K562 (cell line): Measurements from ENCODE around the gene TMEM88. TPM values are rescaled to one million over a fixed set of nuclear protein-coding genes. Genes with fewer than 3 reads are reported as not detected.

ENCODE experiments used
- ATF7 ChIP-seq: fragments of 450-650 bp; IDR thresholded peaks from 2 replicates; pipeline ENCODE4 v1.7.1; 2014; ENCODE audit warnings: mild to moderate bottlenecking, moderate library complexity
- CBFB ChIP-seq: sonication (generic); formaldehyde crosslinking; IDR thresholded peaks from 2 replicates; pipeline ENCODE4 v1.4.0; 2020; ENCODE audit warnings: mild to moderate bottlenecking, missing genetic modification reagents
- CXXC5 ChIP-seq: fragments of 250-450 bp; sonication (Bioruptor Pico); IDR thresholded peaks from 2 replicates; pipeline ENCODE4 v1.8.0; 2022; ENCODE audit warnings: inconsistent platforms, mild to moderate bottlenecking, moderate library complexity
- FOSL1 ChIP-seq: fragments of 200-800 bp; sonication (Bioruptor generic); conservative IDR thresholded peaks from 2 replicates; pipeline ENCODE4 v1.6.1; 2016; ENCODE audit warnings: missing genetic modification characterization, missing compliant biosample characterization
- GATA2 ChIP-seq: sonication (generic); formaldehyde crosslinking; IDR thresholded peaks from 2 replicates; pipeline ENCODE4 v1.4.0; 2020; ENCODE audit warnings: mild to moderate bottlenecking, missing genetic modification reagents
- KAT2B ChIP-seq: IDR thresholded peaks from one replicate; pipeline ENCODE4 v1.6.1; 2012; ENCODE audit warnings: low read depth, mild to moderate bottlenecking, control low read depth, inconsistent platforms, low read length, moderate library complexity
- MAZ ChIP-seq, 2 experiments: fragments of 450-650 bp in 1 of 2; sonication (generic) in 1 of 2; formaldehyde crosslinking; IDR thresholded peaks in 1 of 2; conservative IDR thresholded peaks in 1 of 2; 2 replicates each; pipeline versions ENCODE4 v1.4.0 to v1.5.0; 2020; ENCODE audit warnings: mild to moderate bottlenecking in 1 of 2, missing genetic modification reagents in 1 of 2
- MEIS2 ChIP-seq: fragments of 450-650 bp; IDR thresholded peaks from 2 replicates; pipeline ENCODE4 v1.6.1; 2014; ENCODE audit warnings: mild to moderate bottlenecking; ENCODE audit not compliant: partially characterized antibody
- MTA3 ChIP-seq: fragments of 450-650 bp; formaldehyde crosslinking; IDR thresholded peaks from 2 replicates; pipeline ENCODE4 v1.6.1; 2017; ENCODE audit warnings: mild to moderate bottlenecking, borderline replicate concordance
- MYC ChIP-seq, 2 experiments: fragments of 250-450 bp in 1 of 2; sonication (Bioruptor Pico) in 1 of 2; IDR thresholded peaks; 2 replicates each; pipeline versions ENCODE4 v1.5.1 to v1.6.1; 2012 to 2021; ENCODE audit warnings: low read depth in 2 of 2, borderline replicate concordance in 1 of 2, improper control_type of control experiment in 1 of 2, low read length in 1 of 2, mild to moderate bottlenecking in 1 of 2, moderate library complexity in 1 of 2
- NRF1 ChIP-seq, 2 experiments: fragments of 450-650 bp; IDR thresholded peaks in 1 of 2; conservative IDR thresholded peaks in 1 of 2; 2 replicates each; pipeline ENCODE4 v1.6.1; 2014; ENCODE audit warnings: mild to moderate bottlenecking in 2 of 2
- PBX2 ChIP-seq, 2 experiments: IDR thresholded peaks in 1 of 2; conservative IDR thresholded peaks in 1 of 2; 2 replicates each; pipeline ENCODE4 v1.6.1; 2016; ENCODE audit warnings: low read depth in 2 of 2, mild to moderate bottlenecking in 1 of 2, missing compliant biosample characterization in 1 of 2, missing genetic modification characterization in 1 of 2, moderate library complexity in 1 of 2
- PHF8 ChIP-seq: fragments of 200-600 bp; sonication (generic); IDR thresholded peaks from 2 replicates; pipeline ENCODE4 v1.6.1; 2012; ENCODE audit warnings: mixed run types, mild to moderate bottlenecking, inconsistent platforms, low read length, moderate library complexity, borderline replicate concordance
- PKNOX1 ChIP-seq: fragments of 450-650 bp; IDR thresholded peaks from 2 replicates; pipeline ENCODE4 v1.6.1; 2016
- POLR2AphosphoS5 ChIP-seq: IDR thresholded peaks from 2 replicates; pipeline ENCODE4 v1.6.1; 2011; ENCODE audit warnings: mild to moderate bottlenecking, low read depth, low read length, moderate library complexity; ENCODE audit not compliant: control insufficient read depth, insufficient read depth
- POLR2G ChIP-seq: fragments of 200-400 bp; formaldehyde crosslinking; IDR thresholded peaks from 2 replicates; pipeline ENCODE4 v1.6.1; 2017; ENCODE audit warnings: low read depth, mild to moderate bottlenecking, antibody characterized with exemption, low read length, moderate library complexity
- SRF ChIP-seq, 2 experiments: fragments of 250-450, 450-650 bp in 1 of 2; sonication (Bioruptor Pico) in 1 of 2; sonication (generic) in 1 of 2; formaldehyde crosslinking; IDR thresholded peaks; 2 replicates each; pipeline versions ENCODE4 v1.5.0 to v1.5.1; 2020 to 2022; ENCODE audit warnings: mild to moderate bottlenecking in 1 of 2, missing genetic modification reagents in 1 of 2
- STAT6 ChIP-seq: sonication (generic); formaldehyde crosslinking; IDR thresholded peaks from 2 replicates; pipeline ENCODE4 v1.8.1; 2023; ENCODE audit warnings: mild to moderate bottlenecking, missing genetic modification reagents
- TRIM24 ChIP-seq, 2 experiments: fragments of 450-650 bp; IDR thresholded peaks; 2 replicates each; pipeline ENCODE4 v1.6.1; 2016
- ZNF707 ChIP-seq: fragments of 250-450 bp; sonication (Bioruptor Pico); conservative IDR thresholded peaks from 2 replicates; pipeline ENCODE4 v1.8.0; 2022; ENCODE audit warnings: inconsistent platforms, mild to moderate bottlenecking, moderate library complexity
- polyA plus RNA-seq, 8 experiments: library from polyadenylated mRNA; depleted of rRNA in 4 of 8; stranded (reverse) in 5 of 8; unstranded in 3 of 8; fragments of >200 nt; fragmentation: Nextera tagmentation in 2 of 8; fragmentation: Illumina TruSeq in 1 of 8; extraction: Ambion mirVana in 2 of 8; extraction: Trizol in 1 of 8; gene quantifications; 2 replicates each; pipeline versions ENCODE4 v1.2.1 to v1.2.3, GENCODE V29; 2011 to 2014; ENCODE audit warnings: inconsistent platforms in 1 of 8, missing spikeins in 1 of 8
- total RNA-seq, 7 experiments: library from RNA; depleted of rRNA in 6 of 7; stranded (reverse); fragments of >200 nt in 6 of 7; fragmentation: Illumina TruSeq in 2 of 7; extraction: Trizol in 2 of 7; gene quantifications; 2 replicates each; pipeline versions ENCODE4 v1.2.1 to v1.2.3, GENCODE V29; 2011 to 2021; ENCODE audit warnings: low replicate concordance in 1 of 7

Gene TMEM88
- total and polyA plus RNA-seq, 9 of the 15 experiments (the other 6 are each of a cell fraction or from before 2014, with no cell fraction given), result 0.10 to 1.4 (median 0.36) TPM; not detected in 3

- TF ChIP-seq PBX2 (CRISPR knock-in tag; IDR thresholded peaks at IDR 0.05; ENCODE audit: low read depth), result no peak
- 0 out of 2 replicates have a peak, but pooled peaks have one; percentile 9 for TF ChIP-seq PBX2 (tag; conservative IDR thresholded peaks at IDR 0.05; ENCODE audit: low read depth)
- peak; percentile 41 to 89; a peak in 3 of 4 replicates for TF ChIP-seq MAZ (CRISPR knock-in tag; conservative IDR thresholded peaks at IDR 0.05 in 1 of 2, IDR thresholded peaks at IDR 0.05 in 1 of 2)
- peak; percentile 20; the same call in 1 of the 2 replicates for TF ChIP-seq ATF7
- TF ChIP-seq CBFB (CRISPR knock-in tag), result peak; percentile 26; the same call in 1 of the 2 replicates
- TF ChIP-seq ZNF707, result no peak
- TF ChIP-seq KAT2B, result no peak
- no peak for TF ChIP-seq STAT6 (CRISPR knock-in tag)
- no peak for TF ChIP-seq CXXC5
- peak; percentile 28 for TF ChIP-seq PKNOX1
- TF ChIP-seq FOSL1, result no peak
- peak in 1 of 2 experiments; percentile 62; a peak in 1 of 4 replicates for TF ChIP-seq SRF (CRISPR knock-in tag; IDR thresholded peaks at IDR 0.05)
- no peak for TF ChIP-seq MYC (IDR thresholded peaks at IDR 0.05; ENCODE audit: low read depth, low read length)
- no peak for TF ChIP-seq MYC (CRISPR knock-in tag; IDR thresholded peaks at IDR 0.05; ENCODE audit: borderline replicate concordance, low read depth)
- peak; percentile 64 for TF ChIP-seq POLR2G
- no peak for TF ChIP-seq POLR2AphosphoS5
- TF ChIP-seq GATA2 (CRISPR knock-in tag), result peak; percentile 67; the same call in 1 of the 2 replicates
- no peak for TF ChIP-seq TRIM24 (IDR thresholded peaks at IDR 0.05)
- peak; percentile 36; the same call in 1 of the 2 replicates for TF ChIP-seq PHF8
- peak; percentile 95 for TF ChIP-seq NRF1 (conservative IDR thresholded peaks at IDR 0.05 in 1 of 2, IDR thresholded peaks at IDR 0.05 in 1 of 2)
- TF ChIP-seq MTA3, result 0 out of 2 replicates have a peak, but pooled peaks have one; percentile 34
- TF ChIP-seq MEIS2, result peak; percentile 68
These were observed 32.8 kb downstream of the TMEM88 start (continued) for GRCh38 chr17:7887482-7888183.
